ENCODE results near the gene SBK2.
"Not testable (repeated sequence)": the region's sequence is repeated elsewhere in the genome, so short reads cannot be mapped to it uniquely, and the experiment has no call there.

SBK2 gene

GRCh38 chr19:55536951-55537740 is at the start of gene SBK2:
Gene SBK2, minus strand, starts transcription at chr19:55537133. Its CDS starts 839 bp downstream, at chr19:55536294.
- no peak for DNase-seq

GRCh38 chr19:55585658-55586339 is 48.9 kb upstream of the SBK2 start:
- peak; percentile 70 for DNase-seq

- DNase-seq = no peak
Observed at GRCh38 chr19:55584871-55585270, 47.9 kb upstream of the SBK2 start.

- not testable (repeated sequence) for DNase-seq
Observed at GRCh38 chr19:55583897-55584296, 47.0 kb upstream of the SBK2 start.

GRCh38 chr19:55582284-55582683 is 45.4 kb upstream of the SBK2 start:
- not testable (repeated sequence) for DNase-seq

GRCh38 chr19:55581823-55582223 is 44.9 kb upstream of the SBK2 start:
- no peak for DNase-seq

GRCh38 chr19:55581145-55581822 is 44.4 kb upstream of the SBK2 start:
- peak; percentile 29 for DNase-seq

GRCh38 chr19:55580628-55581144 is 43.8 kb upstream of the SBK2 start, which contains the start of gene ZNF579:
Gene ZNF579, minus strand, starts transcription at chr19:55580848. Its CDS starts 1,209 bp downstream, at chr19:55579639.
- peak; percentile 91 for DNase-seq

- no peak for DNase-seq
Observed at GRCh38 chr19:55579766-55580621, 43.1 kb upstream of the SBK2 start.

- DNase-seq = no peak
Observed at GRCh38 chr19:55578761-55579747, 42.1 kb upstream of the SBK2 start.

- no peak for DNase-seq
Observed at GRCh38 chr19:55578031-55578760, 41.3 kb upstream of the SBK2 start.

GRCh38 chr19:55576746-55577145 is 39.8 kb upstream of the SBK2 start:
- DNase-seq = no peak

GRCh38 chr19:55573929-55574328 is 37.0 kb upstream of the SBK2 start:
- not testable (repeated sequence) for DNase-seq

- DNase-seq = not testable (repeated sequence)
Observed at GRCh38 chr19:55569477-55569876, 32.5 kb upstream of the SBK2 start.

GRCh38 chr19:55567708-55568328 is 30.9 kb upstream of the SBK2 start:
- DNase-seq = no peak

GRCh38 chr19:55566823-55567222 is 29.9 kb upstream of the SBK2 start:
- no peak for DNase-seq

- no peak for DNase-seq
Observed at GRCh38 chr19:55563261-55563690, 26.3 kb upstream of the SBK2 start.

GRCh38 chr19:55559684-55560083 is 22.8 kb upstream of the SBK2 start:
- no peak for DNase-seq

- no peak for DNase-seq
Observed at GRCh38 chr19:55554741-55555152, 17.8 kb upstream of the SBK2 start.

- no peak for DNase-seq
Observed at GRCh38 chr19:55554302-55554701, 17.4 kb upstream of the SBK2 start.
